ENCODE data around the gene PSMC3.

The PSMC3 gene

DNA sequence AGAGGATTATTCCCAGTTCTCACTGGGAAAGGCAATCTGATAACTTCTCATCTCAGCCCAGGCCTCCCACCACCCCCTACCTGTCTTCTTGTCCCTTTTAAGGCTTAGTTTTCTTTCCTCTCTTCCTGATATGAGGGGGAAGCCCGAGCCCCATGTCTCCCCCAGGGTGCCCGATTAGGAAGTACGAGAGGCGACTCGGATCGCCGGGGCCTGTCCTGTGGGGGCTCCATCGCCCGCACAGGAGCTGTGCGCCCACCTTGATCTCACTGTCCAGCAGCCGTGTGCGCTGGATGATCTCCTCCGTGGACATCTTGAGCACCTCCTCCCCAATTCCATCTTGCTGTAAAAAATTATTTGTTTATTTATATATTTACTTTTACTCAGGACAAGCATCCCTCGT lies 628 bp downstream of the PSMC3 start:
- peak overlapping the region; percentile 73 for H3K27ac ChIP-seq (ENCODE audit: low read depth, low read length, poor library complexity, severe bottlenecking)
- no peaks in the 10 kb centered on the region for H3K27me3 ChIP-seq (ENCODE audit: insufficient read depth, low read length)
- no peaks in the 10 kb centered on the region for H4K20me1 ChIP-seq (ENCODE audit: insufficient read depth, low read length)
- H3K4me3 ChIP-seq (ENCODE audit: low read depth, low read length, poor library complexity, severe bottlenecking), result peak overlapping the region; percentile 89
- H3K4me2 ChIP-seq (ENCODE audit: low read length), result peak overlapping the region; percentile 98
- no peaks in the 10 kb centered on the region for H3K9me3 ChIP-seq (ENCODE audit: low read length)
- no peaks in the 10 kb centered on the region for H3K9me2 ChIP-seq (ENCODE audit: low read depth, low read length)
- peaks cover 47% of the 10 kb centered on the region for H3K36me3 ChIP-seq (ENCODE audit: insufficient read depth, low read length)
- peaks cover 21% of the 10 kb centered on the region for H3K4me1 ChIP-seq (ENCODE audit: insufficient read depth, low read length, severe bottlenecking)
- H3K79me2 ChIP-seq (ENCODE audit: insufficient read depth, low read length), result peaks cover 12% of the 10 kb centered on the region
- H3F3A ChIP-seq (ENCODE audit: insufficient read depth, low read length), result no peaks in the 10 kb centered on the region
- H3K9ac ChIP-seq (ENCODE audit: low read length), result peak overlapping the region; percentile 100
- TF ChIP-seq, protein P1, sequence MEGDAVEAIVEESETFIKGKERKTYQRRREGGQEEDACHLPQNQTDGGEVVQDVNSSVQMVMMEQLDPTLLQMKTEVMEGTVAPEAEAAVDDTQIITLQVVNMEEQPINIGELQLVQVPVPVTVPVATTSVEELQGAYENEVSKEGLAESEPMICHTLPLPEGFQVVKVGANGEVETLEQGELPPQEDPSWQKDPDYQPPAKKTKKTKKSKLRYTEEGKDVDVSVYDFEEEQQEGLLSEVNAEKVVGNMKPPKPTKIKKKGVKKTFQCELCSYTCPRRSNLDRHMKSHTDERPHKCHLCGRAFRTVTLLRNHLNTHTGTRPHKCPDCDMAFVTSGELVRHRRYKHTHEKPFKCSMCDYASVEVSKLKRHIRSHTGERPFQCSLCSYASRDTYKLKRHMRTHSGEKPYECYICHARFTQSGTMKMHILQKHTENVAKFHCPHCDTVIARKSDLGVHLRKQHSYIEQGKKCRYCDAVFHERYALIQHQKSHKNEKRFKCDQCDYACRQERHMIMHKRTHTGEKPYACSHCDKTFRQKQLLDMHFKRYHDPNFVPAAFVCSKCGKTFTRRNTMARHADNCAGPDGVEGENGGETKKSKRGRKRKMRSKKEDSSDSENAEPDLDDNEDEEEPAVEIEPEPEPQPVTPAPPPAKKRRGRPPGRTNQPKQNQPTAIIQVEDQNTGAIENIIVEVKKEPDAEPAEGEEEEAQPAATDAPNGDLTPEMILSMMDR (IDR thresholded peaks at IDR 0.05; ENCODE audit: low read length), result no peak
- no peak for TF ChIP-seq EZH2 (IDR thresholded peaks at IDR 0.05; ENCODE audit: borderline replicate concordance, low read length)
- no peak overlapping the region for H2AFZ ChIP-seq (ENCODE audit: low read length)

DNA sequence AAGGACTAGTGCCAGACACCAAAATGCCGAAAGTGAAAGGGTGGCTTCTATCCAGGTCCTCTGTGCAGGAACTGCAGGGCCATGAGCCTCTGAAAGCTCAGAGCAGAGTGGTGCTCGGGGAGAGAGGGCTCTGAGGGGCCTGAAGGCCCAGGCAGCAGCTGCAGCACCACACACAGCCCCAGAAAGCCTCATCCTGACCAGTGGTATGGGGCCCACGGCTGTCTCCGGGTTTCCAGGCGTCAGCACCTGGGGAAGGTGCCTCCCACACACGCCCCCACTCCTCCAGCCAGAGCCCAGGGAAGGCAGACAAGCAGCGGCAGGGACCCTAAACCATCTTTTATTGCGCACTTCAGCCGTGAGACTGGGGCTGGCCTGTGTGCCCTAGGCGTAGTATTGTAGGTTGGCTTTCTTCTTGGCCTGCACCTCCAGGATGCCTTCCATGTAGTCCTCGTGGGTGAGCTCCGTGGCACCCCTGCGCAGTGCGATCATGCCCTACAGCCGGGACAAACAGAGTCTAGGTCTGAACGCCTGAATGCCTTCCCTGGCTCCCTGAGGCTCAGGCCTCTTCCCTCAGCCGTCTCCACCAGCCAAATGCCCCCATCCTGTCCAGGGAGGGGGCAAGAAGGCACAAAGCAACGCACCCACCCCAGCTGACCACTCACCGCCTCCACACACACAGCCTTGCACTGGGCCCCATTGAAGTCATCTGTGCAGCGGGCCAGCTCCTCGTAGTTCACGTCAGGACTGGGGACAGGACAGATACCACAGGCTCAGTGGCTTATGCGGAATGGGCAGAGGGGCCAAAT lies 7.6 kb downstream of the PSMC3 start:
- Histone ChIP-seq H3K4me1 (ENCODE audit: insufficient read depth, low read length, severe bottlenecking) (peaks cover 16% of the 10 kb centered on the region), H3K36me3 (ENCODE audit: insufficient read depth, low read length) (peaks cover 77% of the 10 kb centered on the region)

DNA sequence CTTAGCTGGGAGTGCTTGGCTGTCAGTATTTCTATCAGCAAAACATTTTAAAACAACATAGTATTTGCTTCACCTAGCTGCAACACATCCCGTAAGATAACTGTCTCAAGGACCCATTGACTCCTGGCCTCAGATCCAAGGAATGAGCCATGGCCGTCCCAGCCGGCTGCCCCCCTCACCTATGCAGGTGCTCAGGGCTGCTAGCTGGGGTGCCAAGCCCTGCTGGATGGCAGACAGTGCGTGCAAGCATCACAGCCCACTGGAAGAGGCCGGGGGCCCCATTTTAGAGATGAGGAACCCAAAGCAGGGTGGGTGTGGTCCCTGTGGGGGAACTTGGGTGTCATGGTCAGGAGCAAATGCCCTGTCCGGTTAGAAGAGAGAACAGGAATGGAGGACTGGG lies 8.5 kb downstream of the PSMC3 start:
- no peaks in the 10 kb centered on the region for H3K79me2 ChIP-seq (ENCODE audit: insufficient read depth, low read length)
- peaks cover 67% of the 10 kb centered on the region for H3K36me3 ChIP-seq (ENCODE audit: insufficient read depth, low read length)
- H3K4me2 ChIP-seq (ENCODE audit: low read length), result no peak overlapping the region
- H3K9ac ChIP-seq (ENCODE audit: low read length), result no peak overlapping the region
- no peak for TF ChIP-seq EZH2 (IDR thresholded peaks at IDR 0.05; ENCODE audit: borderline replicate concordance, low read length)
- TF ChIP-seq, protein P1 (IDR thresholded peaks at IDR 0.05; ENCODE audit: low read length), result no peak
- no peaks in the 10 kb centered on the region for H3F3A ChIP-seq (ENCODE audit: insufficient read depth, low read length)
- H2AFZ ChIP-seq (ENCODE audit: low read length), result no peak overlapping the region
- no peak overlapping the region for H3K27ac ChIP-seq (ENCODE audit: low read depth, low read length, poor library complexity, severe bottlenecking)
- no peak overlapping the region for H3K4me3 ChIP-seq (ENCODE audit: low read depth, low read length, poor library complexity, severe bottlenecking)
- no peaks in the 10 kb centered on the region for H3K27me3 ChIP-seq (ENCODE audit: insufficient read depth, low read length)
- H4K20me1 ChIP-seq (ENCODE audit: insufficient read depth, low read length), result no peaks in the 10 kb centered on the region
- no peaks in the 10 kb centered on the region for H3K9me3 ChIP-seq (ENCODE audit: low read length)
- no peaks in the 10 kb centered on the region for H3K9me2 ChIP-seq (ENCODE audit: low read depth, low read length)
- peaks cover 16% of the 10 kb centered on the region for H3K4me1 ChIP-seq (ENCODE audit: insufficient read depth, low read length, severe bottlenecking)

More for the DNA sequence above, 7.6 kb downstream of the PSMC3 start:
- no peaks in the 10 kb centered on the region for H3K9me2 ChIP-seq (ENCODE audit: low read depth, low read length)
- TF ChIP-seq EZH2 (IDR thresholded peaks at IDR 0.05; ENCODE audit: borderline replicate concordance, low read length), result no peak
- TF ChIP-seq, protein P1 (IDR thresholded peaks at IDR 0.05; ENCODE audit: low read length), result no peak
- H4K20me1 ChIP-seq (ENCODE audit: insufficient read depth, low read length), result no peaks in the 10 kb centered on the region
- no peaks in the 10 kb centered on the region for H3F3A ChIP-seq (ENCODE audit: insufficient read depth, low read length)
- H3K9ac ChIP-seq (ENCODE audit: low read length), result no peak overlapping the region
- no peaks in the 10 kb centered on the region for H3K9me3 ChIP-seq (ENCODE audit: low read length)
- no peaks in the 10 kb centered on the region for H3K27me3 ChIP-seq (ENCODE audit: insufficient read depth, low read length)
- no peaks in the 10 kb centered on the region for H3K79me2 ChIP-seq (ENCODE audit: insufficient read depth, low read length)
- H3K27ac ChIP-seq (ENCODE audit: low read depth, low read length, poor library complexity, severe bottlenecking), result no peak overlapping the region
- H3K4me3 ChIP-seq (ENCODE audit: low read depth, low read length, poor library complexity, severe bottlenecking), result no peak overlapping the region
- no peak overlapping the region for H3K4me2 ChIP-seq (ENCODE audit: low read length)
- no peak overlapping the region for H2AFZ ChIP-seq (ENCODE audit: low read length)
